HCT116 (cell line): ENCODE measurements around the gene PLOD1.

Source experiments
- EGR1 ChIP-seq: IDR thresholded peaks from 2 replicates; pipeline ENCODE4 v1.6.1; 2012; ENCODE audit warnings: low read depth
- ELF1 ChIP-seq: IDR thresholded peaks from 2 replicates; pipeline ENCODE4 v1.6.1; 2012; ENCODE audit warnings: low read depth, borderline replicate concordance
- EZH2 ChIP-seq: fragments of 200-600 bp; sonication (generic); IDR thresholded peaks from 2 replicates; pipeline ENCODE4 v1.6.1; 2017; ENCODE audit warnings: antibody characterized with exemption, mixed run types
- MAX ChIP-seq: IDR thresholded peaks from 2 replicates; pipeline ENCODE4 v1.6.1; 2012
- TF ChIP-seq, protein P1 (sequence below), 3 experiments: fragments of 200-600 bp in 1 of 3; sonication (generic) in 1 of 3; IDR thresholded peaks in 2 of 3; conservative IDR thresholded peaks in 1 of 3; 2 replicates each; pipeline ENCODE4 v1.5.1; 2012 to 2017; ENCODE audit warnings: low read depth in 2 of 3, low read length in 2 of 3, antibody characterized with exemption in 1 of 3, borderline replicate concordance in 1 of 3, control low read depth in 1 of 3, mild to moderate bottlenecking in 1 of 3, mixed read lengths in 1 of 3, mixed run types in 1 of 3, moderate library complexity in 1 of 3; ENCODE audit not compliant: insufficient read depth in 1 of 3

DNA sequence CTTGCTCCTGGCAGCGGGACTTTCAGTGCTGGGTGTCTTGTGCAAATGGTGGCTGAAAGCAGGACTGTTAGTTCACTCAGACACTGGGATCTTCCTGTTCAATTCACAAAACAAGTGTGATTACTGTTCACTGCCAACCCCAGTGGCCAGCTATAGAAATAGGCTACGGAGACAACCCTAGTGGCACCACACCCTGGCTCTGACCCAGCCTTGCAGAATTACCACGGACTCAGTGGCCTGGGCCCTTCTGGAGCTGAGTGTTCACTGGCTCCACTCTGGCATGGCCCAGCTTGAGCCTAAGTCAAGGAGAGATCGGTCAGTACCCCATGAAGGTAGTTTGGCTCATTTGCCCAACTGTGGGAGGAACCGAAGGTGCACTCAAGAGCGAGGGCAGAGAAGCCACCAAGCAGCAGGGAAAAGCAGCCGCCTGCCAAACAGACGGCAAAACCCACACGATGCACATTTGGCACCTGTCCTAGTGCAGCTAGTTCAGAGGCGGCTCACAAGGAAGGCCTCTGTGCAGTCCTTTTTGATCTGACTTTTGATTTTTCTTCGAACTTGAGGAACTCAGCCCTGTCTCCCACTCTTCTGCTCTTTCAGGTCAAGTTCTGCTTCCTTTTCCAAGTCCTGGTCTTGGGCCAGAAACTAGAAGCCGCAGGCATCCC is 14.1 kb upstream of the PLOD1 start:
- TF ChIP-seq EZH2 (no peak), ELF1 (no peak), EGR1 (no peak), MAX (no peak)
- TF ChIP-seq, protein P1, sequence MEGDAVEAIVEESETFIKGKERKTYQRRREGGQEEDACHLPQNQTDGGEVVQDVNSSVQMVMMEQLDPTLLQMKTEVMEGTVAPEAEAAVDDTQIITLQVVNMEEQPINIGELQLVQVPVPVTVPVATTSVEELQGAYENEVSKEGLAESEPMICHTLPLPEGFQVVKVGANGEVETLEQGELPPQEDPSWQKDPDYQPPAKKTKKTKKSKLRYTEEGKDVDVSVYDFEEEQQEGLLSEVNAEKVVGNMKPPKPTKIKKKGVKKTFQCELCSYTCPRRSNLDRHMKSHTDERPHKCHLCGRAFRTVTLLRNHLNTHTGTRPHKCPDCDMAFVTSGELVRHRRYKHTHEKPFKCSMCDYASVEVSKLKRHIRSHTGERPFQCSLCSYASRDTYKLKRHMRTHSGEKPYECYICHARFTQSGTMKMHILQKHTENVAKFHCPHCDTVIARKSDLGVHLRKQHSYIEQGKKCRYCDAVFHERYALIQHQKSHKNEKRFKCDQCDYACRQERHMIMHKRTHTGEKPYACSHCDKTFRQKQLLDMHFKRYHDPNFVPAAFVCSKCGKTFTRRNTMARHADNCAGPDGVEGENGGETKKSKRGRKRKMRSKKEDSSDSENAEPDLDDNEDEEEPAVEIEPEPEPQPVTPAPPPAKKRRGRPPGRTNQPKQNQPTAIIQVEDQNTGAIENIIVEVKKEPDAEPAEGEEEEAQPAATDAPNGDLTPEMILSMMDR (IDR thresholded peaks at IDR 0.05 in 2 of 3, conservative IDR thresholded peaks at IDR 0.05 in 1 of 3; ENCODE audit: borderline replicate concordance in 1 of 3, insufficient read depth in 1 of 3, low read depth in 2 of 3, low read length in 2 of 3), result no peak
